HepG2 (cell line): ENCODE measurements around the gene TXNRD2. TPM values are rescaled to one million over a fixed set of nuclear protein-coding genes. Genes with fewer than 3 reads are reported as not detected.

Experiments used
- ATF7 ChIP-seq, 2 experiments: fragments of 450-650 bp in 1 of 2; sonication (generic) in 1 of 2; formaldehyde crosslinking in 1 of 2; IDR thresholded peaks; 2 replicates each; pipeline versions ENCODE4 v1.4.0 to v1.6.1; 2016 to 2020; ENCODE audit warnings: antibody characterized with exemption in 1 of 2, mild to moderate bottlenecking in 1 of 2, missing genetic modification reagents in 1 of 2
- BRD4 ChIP-seq: sonication (generic); formaldehyde crosslinking; IDR thresholded peaks from 2 replicates; pipeline ENCODE4 v1.4.0; 2020; ENCODE audit warnings: missing genetic modification reagents
- ESRRA ChIP-seq: sonication (generic); formaldehyde crosslinking; IDR thresholded peaks from 2 replicates; pipeline ENCODE4 v1.5.1; 2020; ENCODE audit warnings: mild to moderate bottlenecking, low read depth, missing genetic modification reagents
- KDM5A ChIP-seq: fragments of 200-600 bp; sonication (generic); IDR thresholded peaks from 2 replicates; pipeline ENCODE4 v1.7.0; 2018; ENCODE audit warnings: antibody characterized with exemption, mild to moderate bottlenecking, low read length, borderline replicate concordance
- KDM6A ChIP-seq: IDR thresholded peaks from 2 replicates; pipeline ENCODE4 v1.6.1; 2016; ENCODE audit warnings: low read depth
- PRMT3 ChIP-seq: sonication (generic); formaldehyde crosslinking; IDR thresholded peaks from 2 replicates; pipeline ENCODE4 v1.8.1; 2022; ENCODE audit warnings: low read depth, mild to moderate bottlenecking, moderate library complexity, missing genetic modification reagents, borderline replicate concordance
- SUZ12 ChIP-seq: fragments of 150-350 bp; IDR thresholded peaks from 2 replicates; pipeline ENCODE4 v1.6.1; 2014; ENCODE audit warnings: low read depth, low read length
- ZFP62 ChIP-seq: sonication (generic); formaldehyde crosslinking; IDR thresholded peaks from 2 replicates; pipeline ENCODE4 v1.4.0; 2020; ENCODE audit warnings: missing genetic modification reagents
- ZNF234 ChIP-seq: sonication (generic); formaldehyde crosslinking; conservative IDR thresholded peaks from 2 replicates; pipeline ENCODE4 v1.5.1; 2020; ENCODE audit warnings: mild to moderate bottlenecking, missing genetic modification reagents
- ZNF570 ChIP-seq: sonication (generic); formaldehyde crosslinking; IDR thresholded peaks from 2 replicates; pipeline ENCODE4 v1.4.0; 2020; ENCODE audit warnings: mild to moderate bottlenecking, missing genetic modification reagents, borderline replicate concordance
- ZNF788 ChIP-seq: sonication (generic); formaldehyde crosslinking; IDR thresholded peaks from 2 replicates; pipeline ENCODE4 v1.5.0; 2020; ENCODE audit warnings: mild to moderate bottlenecking, missing genetic modification reagents, borderline replicate concordance
- polyA plus RNA-seq, 8 experiments: library from polyadenylated mRNA; depleted of rRNA in 3 of 8; stranded (reverse) in 7 of 8; unstranded in 1 of 8; fragments of >200 nt; fragmentation: Illumina TruSeq in 4 of 8; extraction: Trizol in 4 of 8; gene quantifications; 2 replicates each; pipeline versions ENCODE4 v1.2.1 to v1.2.3, GENCODE V29; 2011 to 2016; ENCODE audit warnings: low read depth in 4 of 8, missing spikeins in 1 of 8, mixed read lengths in 1 of 8; ENCODE audit not compliant: insufficient read depth in 1 of 8
- total RNA-seq, 5 experiments: library from RNA; depleted of rRNA; stranded (reverse); fragments of >200 nt; fragmentation: Illumina TruSeq; extraction: Trizol; gene quantifications; 2 replicates each; pipeline ENCODE4 v1.2.3, GENCODE V29; 2016; ENCODE audit warnings: low read depth in 1 of 5
- TF ChIP-seq, protein P1 (sequence below): sonication (generic); formaldehyde crosslinking; IDR thresholded peaks from 2 replicates; pipeline ENCODE4 v1.5.0; 2020; ENCODE audit warnings: mild to moderate bottlenecking, missing genetic modification reagents, borderline replicate concordance
- TF ChIP-seq, protein P2 (sequence below): sonication (generic); formaldehyde crosslinking; IDR thresholded peaks from 2 replicates; pipeline ENCODE4 v1.5.1; 2020; ENCODE audit warnings: mild to moderate bottlenecking, missing genetic modification reagents, moderate library complexity
- TF ChIP-seq, protein P3 (sequence below): sonication (generic); formaldehyde crosslinking; IDR thresholded peaks from 2 replicates; pipeline ENCODE4 v1.4.0; 2020; ENCODE audit warnings: missing genetic modification reagents

The TXNRD2 gene
- total and polyA plus RNA-seq, 2 of the 13 experiments (the other 11 are each of a cell fraction or from before 2014, with no cell fraction given) = 17.5 to 18.6 TPM

DNA sequence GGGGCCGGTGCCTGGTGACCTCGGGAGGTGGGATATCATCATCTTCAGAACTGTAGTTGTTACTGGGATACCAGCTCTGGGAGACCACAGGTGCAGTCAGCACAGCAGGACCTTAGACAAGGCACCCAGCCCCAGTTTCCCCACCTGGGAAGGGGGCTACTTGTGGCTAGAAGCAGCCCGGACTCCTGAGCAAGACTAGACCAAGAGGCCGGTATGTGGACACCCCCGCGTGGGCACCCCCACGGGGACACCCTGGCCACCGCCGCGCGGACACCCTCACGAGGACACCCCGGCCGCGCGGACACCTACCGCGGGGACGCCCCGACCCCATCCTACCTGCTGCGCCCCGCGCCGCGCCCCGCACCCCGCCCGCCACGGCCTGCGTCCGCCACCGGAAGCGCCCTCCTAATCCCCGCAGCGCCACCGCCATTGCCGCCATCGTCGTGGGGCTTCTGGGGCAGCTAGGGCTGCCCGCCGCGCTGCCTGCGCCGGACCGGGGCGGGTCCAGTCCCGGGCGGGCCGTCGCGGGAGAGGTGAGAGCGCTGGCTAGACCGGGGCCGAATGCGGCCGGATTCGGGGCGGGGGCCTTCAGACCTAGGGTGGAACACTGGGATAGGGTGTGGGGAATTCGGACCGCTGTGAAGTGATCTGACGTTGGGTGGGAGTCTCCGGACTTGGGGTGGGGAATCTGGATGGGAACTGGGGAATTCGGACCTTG is at the start of gene TXNRD2, which contains the start of gene COMT (continued):
- TF ChIP-seq, protein P1, sequence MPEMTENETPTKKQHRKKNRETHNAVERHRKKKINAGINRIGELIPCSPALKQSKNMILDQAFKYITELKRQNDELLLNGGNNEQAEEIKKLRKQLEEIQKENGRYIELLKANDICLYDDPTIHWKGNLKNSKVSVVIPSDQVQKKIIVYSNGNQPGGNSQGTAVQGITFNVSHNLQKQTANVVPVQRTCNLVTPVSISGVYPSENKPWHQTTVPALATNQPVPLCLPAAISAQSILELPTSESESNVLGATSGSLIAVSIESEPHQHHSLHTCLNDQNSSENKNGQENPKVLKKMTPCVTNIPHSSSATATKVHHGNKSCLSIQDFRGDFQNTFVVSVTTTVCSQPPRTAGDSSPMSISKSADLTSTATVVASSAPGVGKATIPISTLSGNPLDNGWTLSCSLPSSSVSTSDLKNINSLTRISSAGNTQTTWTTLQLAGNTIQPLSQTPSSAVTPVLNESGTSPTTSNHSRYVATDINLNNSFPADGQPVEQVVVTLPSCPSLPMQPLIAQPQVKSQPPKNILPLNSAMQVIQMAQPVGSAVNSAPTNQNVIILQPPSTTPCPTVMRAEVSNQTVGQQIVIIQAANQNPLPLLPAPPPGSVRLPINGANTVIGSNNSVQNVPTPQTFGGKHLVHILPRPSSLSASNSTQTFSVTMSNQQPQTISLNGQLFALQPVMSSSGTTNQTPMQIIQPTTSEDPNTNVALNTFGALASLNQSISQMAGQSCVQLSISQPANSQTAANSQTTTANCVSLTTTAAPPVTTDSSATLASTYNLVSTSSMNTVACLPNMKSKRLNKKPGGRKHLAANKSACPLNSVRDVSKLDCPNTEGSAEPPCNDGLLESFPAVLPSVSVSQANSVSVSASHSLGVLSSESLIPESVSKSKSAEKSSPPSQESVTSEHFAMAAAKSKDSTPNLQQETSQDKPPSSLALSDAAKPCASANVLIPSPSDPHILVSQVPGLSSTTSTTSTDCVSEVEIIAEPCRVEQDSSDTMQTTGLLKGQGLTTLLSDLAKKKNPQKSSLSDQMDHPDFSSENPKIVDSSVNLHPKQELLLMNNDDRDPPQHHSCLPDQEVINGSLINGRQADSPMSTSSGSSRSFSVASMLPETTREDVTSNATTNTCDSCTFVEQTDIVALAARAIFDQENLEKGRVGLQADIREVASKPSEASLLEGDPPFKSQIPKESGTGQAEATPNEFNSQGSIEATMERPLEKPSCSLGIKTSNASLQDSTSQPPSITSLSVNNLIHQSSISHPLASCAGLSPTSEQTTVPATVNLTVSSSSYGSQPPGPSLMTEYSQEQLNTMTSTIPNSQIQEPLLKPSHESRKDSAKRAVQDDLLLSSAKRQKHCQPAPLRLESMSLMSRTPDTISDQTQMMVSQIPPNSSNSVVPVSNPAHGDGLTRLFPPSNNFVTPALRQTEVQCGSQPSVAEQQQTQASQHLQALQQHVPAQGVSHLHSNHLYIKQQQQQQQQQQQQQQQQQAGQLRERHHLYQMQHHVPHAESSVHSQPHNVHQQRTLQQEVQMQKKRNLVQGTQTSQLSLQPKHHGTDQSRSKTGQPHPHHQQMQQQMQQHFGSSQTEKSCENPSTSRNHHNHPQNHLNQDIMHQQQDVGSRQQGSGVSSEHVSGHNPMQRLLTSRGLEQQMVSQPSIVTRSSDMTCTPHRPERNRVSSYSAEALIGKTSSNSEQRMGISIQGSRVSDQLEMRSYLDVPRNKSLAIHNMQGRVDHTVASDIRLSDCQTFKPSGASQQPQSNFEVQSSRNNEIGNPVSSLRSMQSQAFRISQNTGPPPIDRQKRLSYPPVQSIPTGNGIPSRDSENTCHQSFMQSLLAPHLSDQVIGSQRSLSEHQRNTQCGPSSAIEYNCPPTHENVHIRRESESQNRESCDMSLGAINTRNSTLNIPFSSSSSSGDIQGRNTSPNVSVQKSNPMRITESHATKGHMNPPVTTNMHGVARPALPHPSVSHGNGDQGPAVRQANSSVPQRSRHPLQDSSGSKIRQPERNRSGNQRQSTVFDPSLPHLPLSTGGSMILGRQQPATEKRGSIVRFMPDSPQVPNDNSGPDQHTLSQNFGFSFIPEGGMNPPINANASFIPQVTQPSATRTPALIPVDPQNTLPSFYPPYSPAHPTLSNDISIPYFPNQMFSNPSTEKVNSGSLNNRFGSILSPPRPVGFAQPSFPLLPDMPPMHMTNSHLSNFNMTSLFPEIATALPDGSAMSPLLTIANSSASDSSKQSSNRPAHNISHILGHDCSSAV = no peak
- TF ChIP-seq PRMT3 (CRISPR knock-in tag) (no peak), ATF7 (IDR thresholded peaks at IDR 0.05) (no peak), ATF7 (CRISPR knock-in tag; IDR thresholded peaks at IDR 0.05) (no peak), ZFP62 (no peak), KDM5A (no peak; the same call in 1 of the 2 replicates), ZNF788 (CRISPR knock-in tag) (peak; percentile 60; the same call in 1 of the 2 replicates), KDM6A (CRISPR knock-in tag) (no peak), ZNF570 (no peak), ZNF234 (CRISPR knock-in tag) (no peak), SUZ12 (no peak), ESRRA (CRISPR knock-in tag) (peak; percentile 48; the same call in 1 of the 2 replicates), BRD4 (0 out of 2 replicates have a peak, but pooled peaks have one; percentile 61)
- TF ChIP-seq, protein P2, sequence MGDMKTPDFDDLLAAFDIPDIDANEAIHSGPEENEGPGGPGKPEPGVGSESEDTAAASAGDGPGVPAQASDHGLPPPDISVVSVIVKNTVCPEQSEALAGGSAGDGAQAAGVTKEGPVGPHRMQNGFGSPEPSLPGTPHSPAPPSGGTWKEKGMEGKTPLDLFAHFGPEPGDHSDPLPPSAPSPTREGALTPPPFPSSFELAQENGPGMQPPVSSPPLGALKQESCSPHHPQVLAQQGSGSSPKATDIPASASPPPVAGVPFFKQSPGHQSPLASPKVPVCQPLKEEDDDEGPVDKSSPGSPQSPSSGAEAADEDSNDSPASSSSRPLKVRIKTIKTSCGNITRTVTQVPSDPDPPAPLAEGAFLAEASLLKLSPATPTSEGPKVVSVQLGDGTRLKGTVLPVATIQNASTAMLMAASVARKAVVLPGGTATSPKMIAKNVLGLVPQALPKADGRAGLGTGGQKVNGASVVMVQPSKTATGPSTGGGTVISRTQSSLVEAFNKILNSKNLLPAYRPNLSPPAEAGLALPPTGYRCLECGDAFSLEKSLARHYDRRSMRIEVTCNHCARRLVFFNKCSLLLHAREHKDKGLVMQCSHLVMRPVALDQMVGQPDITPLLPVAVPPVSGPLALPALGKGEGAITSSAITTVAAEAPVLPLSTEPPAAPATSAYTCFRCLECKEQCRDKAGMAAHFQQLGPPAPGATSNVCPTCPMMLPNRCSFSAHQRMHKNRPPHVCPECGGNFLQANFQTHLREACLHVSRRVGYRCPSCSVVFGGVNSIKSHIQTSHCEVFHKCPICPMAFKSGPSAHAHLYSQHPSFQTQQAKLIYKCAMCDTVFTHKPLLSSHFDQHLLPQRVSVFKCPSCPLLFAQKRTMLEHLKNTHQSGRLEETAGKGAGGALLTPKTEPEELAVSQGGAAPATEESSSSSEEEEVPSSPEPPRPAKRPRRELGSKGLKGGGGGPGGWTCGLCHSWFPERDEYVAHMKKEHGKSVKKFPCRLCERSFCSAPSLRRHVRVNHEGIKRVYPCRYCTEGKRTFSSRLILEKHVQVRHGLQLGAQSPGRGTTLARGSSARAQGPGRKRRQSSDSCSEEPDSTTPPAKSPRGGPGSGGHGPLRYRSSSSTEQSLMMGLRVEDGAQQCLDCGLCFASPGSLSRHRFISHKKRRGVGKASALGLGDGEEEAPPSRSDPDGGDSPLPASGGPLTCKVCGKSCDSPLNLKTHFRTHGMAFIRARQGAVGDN (CRISPR knock-in tag) = peak; percentile 86
- TF ChIP-seq, protein P3, sequence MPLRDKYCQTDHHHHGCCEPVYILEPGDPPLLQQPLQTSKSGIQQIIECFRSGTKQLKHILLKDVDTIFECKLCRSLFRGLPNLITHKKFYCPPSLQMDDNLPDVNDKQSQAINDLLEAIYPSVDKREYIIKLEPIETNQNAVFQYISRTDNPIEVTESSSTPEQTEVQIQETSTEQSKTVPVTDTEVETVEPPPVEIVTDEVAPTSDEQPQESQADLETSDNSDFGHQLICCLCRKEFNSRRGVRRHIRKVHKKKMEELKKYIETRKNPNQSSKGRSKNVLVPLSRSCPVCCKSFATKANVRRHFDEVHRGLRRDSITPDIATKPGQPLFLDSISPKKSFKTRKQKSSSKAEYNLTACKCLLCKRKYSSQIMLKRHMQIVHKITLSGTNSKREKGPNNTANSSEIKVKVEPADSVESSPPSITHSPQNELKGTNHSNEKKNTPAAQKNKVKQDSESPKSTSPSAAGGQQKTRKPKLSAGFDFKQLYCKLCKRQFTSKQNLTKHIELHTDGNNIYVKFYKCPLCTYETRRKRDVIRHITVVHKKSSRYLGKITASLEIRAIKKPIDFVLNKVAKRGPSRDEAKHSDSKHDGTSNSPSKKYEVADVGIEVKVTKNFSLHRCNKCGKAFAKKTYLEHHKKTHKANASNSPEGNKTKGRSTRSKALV (CRISPR knock-in tag) = no peak
